ENCODE results near the gene HOMER3.
"Not testable (repeated sequence)": the region's sequence is repeated elsewhere in the genome, so short reads cannot be mapped to it uniquely, and the experiment has no call there.

HOMER3 gene

DNA sequence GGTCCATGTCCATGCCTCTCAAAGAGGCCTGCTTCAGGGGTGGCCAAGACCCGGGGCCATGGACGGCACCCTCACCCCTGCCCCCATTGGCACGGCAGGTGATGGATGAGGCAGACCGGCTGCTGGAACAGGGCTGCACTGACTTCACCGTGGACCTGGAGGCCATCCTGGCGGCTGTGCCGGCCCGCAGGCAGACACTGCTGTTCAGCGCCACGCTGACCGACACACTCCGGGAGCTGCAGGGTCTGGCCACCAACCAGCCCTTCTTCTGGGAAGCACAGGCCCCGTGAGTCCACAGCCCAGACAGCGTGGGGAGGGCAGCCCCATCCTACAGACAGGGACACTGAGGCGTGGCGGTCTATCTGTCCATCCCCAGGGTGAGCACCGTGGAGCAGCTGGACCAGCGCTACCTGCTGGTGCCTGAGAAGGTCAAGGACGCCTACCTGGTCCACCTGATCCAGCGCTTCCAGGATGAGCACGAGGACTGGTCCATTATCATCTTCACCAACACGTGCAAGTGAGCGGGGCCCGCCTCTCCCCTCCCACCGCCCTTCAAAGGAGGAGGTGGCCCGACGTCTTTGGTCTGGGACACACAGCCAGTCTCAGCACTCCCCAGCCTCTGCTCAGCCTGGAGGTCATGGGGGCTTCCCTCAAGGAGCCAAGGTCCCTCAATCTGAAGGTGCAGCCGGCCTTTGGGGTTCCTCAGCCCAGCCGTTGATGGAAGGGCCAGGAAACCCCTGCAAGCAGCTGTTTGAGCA is 18.6 kb downstream of the HOMER3 start:
- no peak for DNase-seq

DNA sequence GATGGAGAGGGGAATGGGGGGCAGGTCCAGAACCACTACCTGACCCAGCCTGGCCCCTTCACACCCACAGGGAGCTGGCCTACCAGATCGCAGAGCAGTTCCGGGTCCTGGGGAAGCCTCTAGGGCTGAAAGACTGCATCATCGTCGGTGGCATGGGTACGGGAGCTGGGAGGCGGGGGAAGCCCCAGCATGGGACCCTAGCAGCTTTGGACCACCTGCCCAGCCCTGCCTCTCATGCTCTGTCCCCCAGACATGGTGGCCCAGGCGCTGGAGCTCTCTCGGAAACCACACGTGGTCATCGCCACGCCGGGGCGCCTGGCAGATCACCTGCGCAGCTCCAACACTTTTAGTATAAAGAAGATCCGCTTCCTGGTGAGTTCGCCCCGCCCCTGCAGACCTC is 19.4 kb downstream of the HOMER3 start:
- DNase-seq = no peak

DNA sequence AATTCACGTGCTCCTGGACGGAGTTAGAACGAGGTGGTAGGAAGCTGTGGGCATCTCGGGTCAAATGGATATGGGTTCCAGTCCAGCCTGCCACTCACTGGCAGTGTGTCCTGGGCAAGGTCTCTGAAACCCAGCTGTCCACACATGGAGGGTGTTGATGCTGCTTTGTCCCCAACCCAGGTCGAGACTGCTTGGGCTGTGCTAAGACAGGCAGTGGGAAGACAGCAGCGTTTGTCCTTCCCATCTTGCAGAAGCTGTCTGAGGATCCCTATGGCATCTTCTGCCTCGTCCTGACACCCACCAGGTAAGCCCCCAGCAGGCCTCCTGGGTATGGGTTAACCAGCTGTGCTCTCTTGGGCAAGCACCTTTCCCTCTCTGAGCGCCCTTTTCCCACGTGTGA is 20.6 kb downstream of the HOMER3 start:
- DNase-seq = no peak

DNA sequence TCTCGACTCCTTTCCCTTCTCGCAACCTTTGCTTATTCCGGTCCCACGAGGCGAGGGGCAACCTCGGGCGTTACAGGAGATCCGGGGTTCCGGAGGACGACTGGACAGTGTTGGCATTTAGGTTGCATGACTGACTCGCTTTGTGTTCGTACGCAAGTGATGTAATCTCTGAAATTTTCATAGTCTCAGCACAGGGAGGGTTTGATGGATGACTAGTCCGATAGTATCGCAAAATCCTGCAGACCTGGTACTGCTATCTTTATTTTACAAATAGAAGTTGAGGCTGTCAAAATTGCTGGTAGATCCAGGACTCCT is 21.2 kb downstream of the HOMER3 start:
- DNase-seq = no peak

DNA sequence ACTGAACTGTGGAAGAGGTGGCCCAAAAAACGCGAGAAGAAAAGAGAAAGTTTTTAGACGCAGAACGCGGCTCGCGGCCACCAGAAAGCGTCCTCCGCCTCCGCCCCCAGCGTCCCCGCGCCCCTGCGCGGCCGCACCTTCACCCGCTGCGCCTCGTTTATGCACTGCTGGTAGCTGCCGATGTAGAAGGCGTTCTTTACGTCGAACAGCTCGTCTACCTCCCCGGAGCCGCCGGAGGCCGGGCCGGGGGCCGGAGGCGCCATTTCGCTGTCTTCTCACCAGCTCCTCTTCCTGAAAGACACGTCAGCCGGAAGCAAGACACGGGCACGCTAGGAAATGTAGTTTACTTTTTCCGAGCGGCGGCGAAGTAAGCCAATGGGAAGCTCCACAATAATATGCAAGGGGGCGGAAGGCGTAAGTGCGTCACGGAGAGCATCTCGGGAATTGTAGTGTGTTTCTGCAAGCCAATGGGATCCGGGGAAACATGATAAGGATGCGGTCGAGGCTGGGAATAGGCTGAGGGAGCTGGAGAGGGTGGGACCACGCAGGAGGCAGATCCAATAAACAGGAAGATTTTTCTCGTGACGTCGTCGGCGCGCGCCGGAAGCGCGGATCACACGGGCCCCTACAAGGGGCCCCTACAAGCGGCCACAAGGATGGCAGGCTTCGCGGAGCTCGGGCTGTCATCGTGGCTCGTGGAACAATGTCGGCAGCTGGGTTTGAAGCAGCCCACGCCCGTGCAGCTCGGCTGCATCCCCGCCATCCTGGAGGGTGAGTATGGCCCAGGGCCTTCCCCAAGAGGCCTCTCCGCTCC is 21.7 kb downstream of the HOMER3 start, which contains the start of the genes COPE and DDX49:
Gene COPE (minus strand): TSS at position 302 of the 814 bp plus-strand sequence. CDS start 39 bp downstream, at position 263.
Gene DDX49 (plus strand): TSS at position 630 of the 814 bp plus-strand sequence. CDS start 27 bp downstream, at position 657.
- peak; percentile 100 for DNase-seq

DNA sequence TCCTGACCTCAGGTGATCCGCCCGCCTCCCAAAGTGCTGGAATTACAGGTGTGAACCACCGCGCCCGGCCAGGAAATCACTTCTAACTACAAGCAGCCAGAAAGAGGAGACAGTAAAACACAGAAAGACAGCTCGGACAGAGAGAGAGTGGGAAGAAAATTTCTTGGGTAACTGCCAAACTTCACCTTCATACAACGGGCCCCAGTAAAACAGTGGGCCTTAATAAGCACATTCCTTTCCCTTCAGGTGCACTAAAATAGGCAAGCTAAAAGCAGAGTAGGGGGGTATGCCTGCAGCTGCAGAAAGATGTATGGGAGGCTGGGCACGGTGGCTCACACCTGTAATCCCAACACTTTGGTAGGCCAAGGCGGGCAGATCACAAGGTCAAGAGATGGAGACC is 23.4 kb downstream of the HOMER3 start:
- DNase-seq = not testable (repeated sequence)

DNA sequence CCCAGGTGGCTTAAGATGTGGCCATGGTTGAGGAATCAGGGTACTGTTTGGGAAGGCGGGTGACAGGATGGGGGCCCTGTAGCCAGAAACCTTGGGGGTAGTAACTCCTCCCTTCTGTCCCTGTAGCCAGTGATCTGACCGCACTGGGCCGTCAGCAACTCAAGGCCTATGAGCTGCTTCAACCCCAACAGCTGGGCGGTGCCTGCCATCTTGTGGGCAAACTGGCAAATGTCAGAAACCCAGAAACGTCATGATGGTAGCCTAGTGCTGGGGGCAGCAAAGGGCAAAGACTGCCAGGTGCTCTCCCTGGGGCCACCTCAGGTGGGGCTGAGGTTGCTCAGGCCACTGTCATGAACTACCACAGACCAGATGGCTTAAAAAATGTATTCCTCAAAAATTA is 25.4 kb downstream of the HOMER3 start:
- peak; percentile 81 for DNase-seq

DNA sequence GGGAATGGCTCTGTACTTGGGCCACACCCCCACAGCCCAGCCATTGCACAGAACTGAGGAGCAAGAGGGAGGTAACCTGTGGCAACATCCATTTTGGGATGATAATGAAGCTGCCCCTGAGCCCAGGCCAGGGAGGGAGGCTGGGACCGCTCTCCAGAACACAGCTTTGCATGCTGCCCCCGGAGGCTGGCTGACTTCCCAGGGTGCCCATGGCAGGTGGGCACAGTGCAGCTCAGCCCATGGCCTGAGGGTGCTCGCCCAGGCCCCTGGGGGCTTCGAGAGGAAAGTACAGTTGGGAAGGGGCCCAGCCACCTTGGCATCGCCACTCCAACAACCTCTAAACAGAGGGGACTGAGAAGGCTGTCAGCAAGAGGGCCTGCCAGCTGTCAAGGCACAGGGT is 27.6 kb downstream of the HOMER3 start:
- no peak for DNase-seq

DNA sequence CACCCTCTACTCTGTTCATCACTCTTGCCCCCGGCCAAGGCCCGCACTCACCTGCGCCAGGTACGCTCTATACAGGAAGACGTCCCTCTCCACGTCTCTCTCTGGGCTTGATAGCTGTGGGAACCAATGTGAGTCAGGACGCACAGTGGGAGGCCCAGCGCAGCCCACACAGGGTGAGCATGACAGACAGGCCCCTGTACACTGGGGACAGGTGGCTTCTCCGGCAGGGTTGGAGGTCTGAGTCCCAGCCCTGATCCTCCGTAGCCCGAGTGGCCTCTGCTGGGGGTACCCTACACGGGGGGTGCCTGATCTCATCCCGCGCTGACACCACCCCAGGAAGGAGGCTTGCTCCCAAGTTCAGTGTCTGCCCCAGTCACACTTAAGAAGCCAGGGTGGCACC is 28.1 kb downstream of the HOMER3 start:
- no peak for DNase-seq

DNA sequence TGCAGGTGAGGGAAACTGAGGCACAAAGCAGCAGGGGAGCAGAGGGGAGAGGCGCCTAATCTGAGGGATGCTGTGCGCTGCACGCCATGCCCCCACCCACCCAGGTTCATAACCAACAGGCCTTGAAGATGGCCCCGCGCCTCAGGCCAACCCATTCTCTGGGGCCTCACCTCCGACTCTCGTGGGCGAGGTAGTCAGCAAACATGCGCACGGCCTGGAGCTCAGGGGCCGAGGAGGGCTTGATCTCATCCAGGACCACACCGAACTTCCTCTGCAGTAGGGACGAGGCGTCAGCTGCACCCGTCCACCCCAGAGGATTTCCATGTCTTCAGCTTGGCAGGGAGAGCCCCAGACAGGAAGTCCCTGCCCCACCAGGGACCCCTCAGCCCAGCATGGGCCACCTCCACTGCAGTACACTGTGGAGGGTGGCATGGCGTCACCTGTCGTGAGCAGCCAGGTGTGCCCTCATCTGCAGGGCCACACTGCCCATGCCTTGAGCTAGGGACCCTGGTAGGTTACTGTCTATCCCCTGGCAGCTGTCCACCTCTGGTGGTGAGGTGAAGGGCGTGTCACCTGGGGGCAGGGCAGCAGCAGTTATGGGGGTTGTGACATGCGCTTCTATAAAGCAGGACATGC is 30.1 kb downstream of the HOMER3 start:
- DNase-seq = no peak

DNA sequence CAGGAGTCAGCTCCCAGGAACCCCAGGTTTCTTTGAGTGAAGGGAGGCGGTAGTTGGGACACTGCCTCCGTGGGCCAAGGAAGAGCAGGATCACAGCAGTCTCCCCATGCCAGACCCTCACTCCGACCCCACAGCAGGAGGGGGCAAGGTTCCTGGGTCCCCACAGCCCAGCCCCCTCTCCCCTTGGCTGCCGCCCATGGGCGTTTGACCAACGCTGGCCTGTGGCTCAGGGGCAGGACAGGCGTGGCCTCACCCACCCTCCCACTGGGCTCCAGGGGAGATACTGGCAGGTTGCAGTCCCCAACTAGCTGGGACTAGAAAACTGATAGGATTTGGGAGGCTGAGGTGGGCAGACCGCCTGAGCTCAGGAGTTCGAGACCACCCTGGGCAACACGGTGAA is 31.0 kb downstream of the HOMER3 start:
- no peak for DNase-seq

DNA sequence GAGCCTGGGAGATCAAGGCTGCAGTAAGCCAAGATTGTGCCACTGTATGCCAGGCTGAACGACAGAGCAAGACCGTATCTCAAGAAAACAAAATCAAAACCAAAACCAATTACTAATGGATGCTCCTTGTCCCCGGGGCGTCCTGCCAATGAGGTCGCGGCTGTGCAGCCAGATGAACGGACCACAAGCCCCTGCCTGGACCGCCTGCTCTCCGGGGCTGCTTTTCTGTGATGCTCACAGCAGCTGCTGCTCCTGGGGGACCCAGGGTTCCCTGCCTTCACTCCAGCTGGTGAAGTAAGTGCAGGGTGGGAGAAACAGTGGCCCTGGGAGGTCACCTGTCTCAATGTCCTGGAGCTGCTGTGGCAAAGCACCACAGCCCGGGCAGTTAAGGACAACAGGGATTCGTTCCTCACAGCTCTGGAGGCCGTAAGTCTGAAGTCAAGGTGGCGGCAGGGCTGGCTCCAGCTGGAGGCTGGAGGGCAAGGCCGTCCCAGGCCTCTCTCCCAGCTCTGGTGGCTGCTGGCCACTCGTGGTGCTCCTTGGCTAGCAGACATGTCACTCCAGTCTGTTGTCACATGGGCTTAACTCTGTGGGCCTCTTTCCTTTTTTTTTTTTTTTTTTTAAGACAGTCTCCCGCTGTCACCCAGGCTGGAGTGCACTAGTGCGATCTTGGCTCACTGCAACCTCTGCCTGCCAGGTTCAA is 31.9 kb downstream of the HOMER3 start:
- peak; percentile 33 for DNase-seq

DNA sequence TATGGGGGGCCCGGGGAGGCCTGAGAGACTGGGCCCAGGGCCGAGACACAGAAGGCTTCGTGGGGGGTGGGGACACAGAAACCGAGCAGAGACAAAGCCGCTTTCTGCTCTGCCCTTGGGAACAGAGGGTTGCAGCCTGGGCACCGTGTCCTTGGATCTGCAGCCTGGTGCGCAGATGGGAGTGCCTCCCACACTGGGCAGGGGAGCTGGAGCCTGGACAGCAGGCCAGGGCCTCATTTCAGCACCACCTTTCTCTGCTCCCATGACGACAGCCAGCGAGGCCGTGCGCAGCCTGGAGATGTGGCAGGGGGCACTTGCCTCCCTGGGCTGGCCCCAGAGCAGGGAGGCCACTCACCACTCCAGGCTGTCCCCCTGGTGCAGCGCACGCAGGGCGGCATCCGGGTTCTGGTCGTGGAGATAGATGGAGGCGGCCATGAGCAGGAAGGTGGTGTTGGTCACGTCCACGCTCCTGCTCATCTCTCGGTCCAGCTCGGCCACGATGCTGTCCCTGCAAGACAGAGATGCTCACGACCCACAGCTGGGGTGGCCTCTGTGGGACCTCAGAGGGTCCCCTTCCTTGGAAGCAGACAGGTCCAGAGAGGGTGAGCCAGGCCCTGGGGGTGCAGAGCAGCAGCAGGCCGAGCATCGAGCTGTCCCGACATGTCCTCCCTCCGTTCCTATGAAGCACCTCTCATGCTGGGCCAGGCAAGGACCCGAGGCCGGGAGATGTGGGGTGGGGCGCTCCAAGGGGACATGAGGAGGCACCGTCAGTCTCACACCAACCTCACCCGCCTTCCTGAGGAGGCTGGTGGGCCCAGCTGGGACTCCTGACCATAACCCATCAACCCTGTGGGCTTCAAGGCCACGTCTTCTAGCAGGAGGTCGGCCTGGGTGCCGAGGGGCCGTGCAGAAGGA is 34.2 kb downstream of the HOMER3 start:
- DNase-seq = peak; percentile 87

DNA sequence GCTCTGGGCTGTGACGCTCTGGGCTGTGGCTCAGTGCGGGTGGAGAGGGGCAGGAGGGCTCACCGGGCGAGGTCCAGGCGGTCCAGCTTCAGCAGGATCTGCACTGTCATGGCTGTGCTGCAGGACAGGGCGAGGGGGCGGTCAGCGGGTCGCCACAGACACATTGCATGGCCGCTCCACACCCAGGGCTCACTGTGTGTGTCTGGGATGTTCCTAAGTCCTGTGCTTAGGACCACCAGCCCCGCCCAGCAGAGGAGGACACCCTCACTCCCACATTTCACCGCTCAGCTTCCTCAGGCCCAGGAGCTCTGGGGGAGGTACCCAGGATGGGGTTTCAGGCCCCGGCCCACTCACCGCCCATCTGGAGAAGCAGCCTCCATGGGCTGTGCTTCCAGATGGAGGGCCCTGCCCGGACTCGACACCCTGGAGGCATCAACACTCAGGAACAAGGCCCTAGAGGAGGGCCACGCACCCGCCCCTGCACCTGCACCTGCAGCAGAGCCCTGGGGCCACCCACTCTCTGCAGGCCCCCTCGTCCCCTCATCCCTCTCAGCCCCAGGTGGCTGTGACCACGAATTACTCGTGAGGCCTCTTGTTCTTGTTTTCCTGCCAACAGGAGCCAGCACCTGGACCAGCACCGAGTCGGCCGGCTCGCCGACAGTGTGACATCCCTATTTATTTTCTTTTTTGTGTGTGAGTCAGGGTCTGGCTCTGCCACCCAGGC is 35.3 kb downstream of the HOMER3 start:
- DNase-seq = no peak

DNA sequence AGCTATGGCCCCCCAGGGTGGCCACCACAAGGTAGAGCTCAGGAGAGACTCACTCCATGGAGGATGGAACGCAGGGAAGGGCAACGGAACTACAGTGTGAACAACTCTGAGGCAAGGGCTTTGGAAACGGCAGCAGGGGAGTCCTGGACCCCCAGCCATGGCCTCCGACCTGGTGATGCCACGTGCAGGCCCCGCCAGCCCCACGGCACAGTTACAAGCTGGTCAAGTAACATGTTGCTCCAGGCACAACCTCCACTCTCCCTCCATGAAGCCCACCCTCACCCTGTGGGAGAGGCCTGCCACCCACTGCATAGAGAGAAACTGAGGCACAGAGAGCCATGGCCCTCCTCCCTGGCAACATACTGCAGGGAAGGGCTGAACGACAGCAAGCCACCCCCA is 36.0 kb downstream of the HOMER3 start:
- DNase-seq = no peak

DNA sequence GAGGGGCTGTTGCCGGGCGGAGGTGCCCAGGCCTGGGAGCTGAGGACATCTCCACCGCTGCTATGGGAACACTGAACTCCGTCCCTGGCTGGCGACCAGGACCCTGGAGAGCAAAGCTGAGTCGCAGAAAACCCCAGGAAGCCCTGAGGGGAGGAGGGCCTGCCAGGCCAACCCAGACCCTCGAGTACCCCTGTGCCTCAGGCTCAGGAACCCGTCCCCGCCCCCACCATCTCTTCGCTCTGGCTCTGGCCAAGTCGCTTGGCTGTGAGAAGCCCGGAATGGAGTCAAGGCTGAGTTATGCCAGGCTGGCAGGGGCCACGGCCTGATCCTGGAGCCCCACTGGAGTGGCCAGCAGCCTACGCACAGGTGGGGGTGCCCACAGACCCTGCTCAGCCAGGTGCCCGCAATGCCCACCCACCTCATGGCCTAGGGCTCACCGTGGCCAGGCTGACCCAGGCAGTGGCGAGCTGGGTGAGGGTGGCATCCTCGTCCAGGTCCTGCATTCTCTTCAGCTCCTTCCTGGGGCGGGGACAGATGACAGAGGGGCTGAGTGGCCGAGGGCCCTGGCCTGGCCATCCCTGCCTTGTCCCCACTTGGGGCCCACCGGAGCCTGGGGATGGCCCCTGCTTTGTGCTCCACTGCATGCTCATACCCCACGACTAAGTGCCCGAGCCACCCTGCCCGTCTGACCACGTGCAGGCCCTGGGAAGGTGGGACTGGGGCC is 36.5 kb downstream of the HOMER3 start:
- peak; percentile 72 for DNase-seq

DNA sequence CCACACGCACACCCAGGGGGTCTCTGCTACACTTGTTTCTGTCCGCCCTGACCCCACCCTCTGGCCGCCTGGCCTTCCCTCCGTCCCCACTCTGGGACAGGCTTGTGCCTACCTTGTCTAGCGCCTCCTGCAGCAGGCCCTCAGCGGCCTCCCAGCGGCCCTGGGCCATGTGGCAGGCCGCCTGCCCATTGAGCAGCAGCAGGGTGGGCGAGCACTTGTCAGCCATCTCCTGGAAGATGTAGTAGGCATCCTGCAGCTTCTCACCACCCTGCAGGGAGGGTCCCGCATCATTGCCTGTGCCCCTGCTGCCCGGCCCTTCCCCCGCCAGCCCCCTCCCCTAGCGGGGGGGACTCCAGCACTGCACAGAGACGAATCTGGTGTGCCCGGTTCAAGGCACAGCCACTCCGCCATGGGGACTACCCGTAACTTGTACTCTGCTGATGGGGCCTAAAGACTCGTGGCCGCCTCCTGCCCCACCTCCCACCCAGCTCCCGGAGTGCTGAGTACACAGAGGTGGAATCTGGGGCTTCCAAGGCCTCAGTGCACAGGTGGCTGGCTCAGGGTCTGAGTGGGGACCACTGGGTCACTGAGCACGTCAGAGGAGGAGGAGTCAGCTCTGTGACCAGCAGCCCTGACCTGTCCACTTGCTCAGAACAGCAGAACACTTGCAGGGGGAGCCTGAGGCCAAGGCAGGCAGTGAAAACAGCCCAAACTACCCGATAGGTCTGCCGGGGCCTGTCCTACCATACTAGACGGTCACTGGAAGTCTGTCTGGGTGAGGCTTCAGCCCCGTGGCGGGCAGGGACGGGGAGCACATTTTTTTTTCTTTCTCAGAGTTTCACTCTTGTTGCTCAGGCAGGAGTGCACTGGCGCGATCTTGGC is 37.6 kb downstream of the HOMER3 start:
- DNase-seq = no peak

DNA sequence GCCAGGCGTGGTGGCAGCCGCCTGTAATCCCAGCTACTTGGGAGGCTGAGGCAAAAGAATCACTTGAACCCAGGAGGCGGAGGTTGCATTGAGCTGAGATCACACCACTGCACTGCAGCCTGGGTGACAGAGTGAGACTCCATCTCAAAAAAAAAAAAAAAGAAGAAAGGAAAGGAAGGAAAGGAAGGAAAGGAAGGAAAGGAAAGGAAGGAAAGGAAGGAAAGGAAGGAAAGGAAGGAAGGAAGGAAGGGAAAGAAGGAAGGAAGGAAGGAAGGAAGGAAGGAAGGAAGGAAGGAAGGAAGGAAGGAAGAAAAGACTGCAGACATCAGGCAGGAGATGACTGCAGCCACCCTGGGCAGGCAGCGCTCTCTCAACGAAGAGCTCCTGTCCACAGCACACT is 38.5 kb downstream of the HOMER3 start:
- not testable (repeated sequence) for DNase-seq

DNA sequence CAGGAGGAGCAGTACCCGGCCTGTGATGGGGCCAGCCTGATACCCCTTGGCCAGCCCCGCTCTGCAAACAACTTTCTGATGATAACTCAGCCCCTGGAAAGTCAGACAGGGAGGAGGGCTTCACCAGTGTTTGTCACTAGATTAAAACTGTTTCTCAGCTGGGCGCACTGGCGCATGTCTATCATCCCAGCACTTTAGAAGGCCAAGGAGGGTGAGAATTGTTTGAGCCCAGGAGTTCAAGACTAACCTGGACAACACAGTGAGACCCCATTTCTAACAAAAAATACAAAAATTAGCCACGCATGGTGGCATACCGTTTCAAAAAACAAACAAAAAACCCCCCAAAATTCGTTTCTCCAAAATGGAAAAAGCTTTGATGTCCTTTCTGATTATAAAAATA is 39.5 kb downstream of the HOMER3 start:
- DNase-seq = no peak
